ENCODE results near the gene DUSP9.
"Not testable (repeated sequence)": the region's sequence is repeated elsewhere in the genome, so short reads cannot be mapped to it uniquely, and the experiment has no call there.

DUSP9 gene

GRCh38 chrX:153694256-153694655 is 47.3 kb downstream of the DUSP9 start:
- not testable (repeated sequence) for DNase-seq

- no peak for DNase-seq
Observed at GRCh38 chrX:153694687-153695270, 47.8 kb downstream of the DUSP9 start.

GRCh38 chrX:153696100-153696499 is 49.1 kb downstream of the DUSP9 start:
- DNase-seq, result no peak

GRCh38 chrX:153696538-153696937 is 49.5 kb downstream of the DUSP9 start:
- not testable (repeated sequence) for DNase-seq

GRCh38 chrX:153696986-153697722 is 50.2 kb downstream of the DUSP9 start:
- DNase-seq, result not testable (repeated sequence)

- DNase-seq, result no peak
Observed at GRCh38 chrX:153697924-153698865, 51.2 kb downstream of the DUSP9 start.

GRCh38 chrX:153699210-153699783 is 52.3 kb downstream of the DUSP9 start:
- DNase-seq, result not testable (repeated sequence)

GRCh38 chrX:153699784-153700371 is 52.9 kb downstream of the DUSP9 start:
- DNase-seq, result not testable (repeated sequence)

- DNase-seq, result no peak
Observed at GRCh38 chrX:153700376-153700945, 53.5 kb downstream of the DUSP9 start.

All from 8988T (cell line).